Vagina (tissue), 2 donors: ENCODE results near the gene USP43. TPM values are rescaled to one million over a fixed set of nuclear protein-coding genes. Genes with fewer than 3 reads are reported as not detected.

Experiments used
- DNase-seq, 2 donors: peaks; one replicate each; pipeline ENCODE4 v3.0.0-alpha.2; 2017; ENCODE audit errors: extremely low spot score in 2 of 2
- H3K27ac ChIP-seq: fragments of 200-600 bp; sonication (generic); one replicate; pipeline ENCODE4 v1.5.1; 2019
- H3K27me3 ChIP-seq: fragments of 200-600 bp; sonication (generic); one replicate; pipeline ENCODE4 v1.5.1; 2019
- H3K36me3 ChIP-seq, 2 donors: fragments of 200-600 bp; sonication (generic); one replicate each; pipeline ENCODE4 v1.5.1; 2017 to 2019
- H3K4me1 ChIP-seq: fragments of 200-600 bp; sonication (generic); one replicate; pipeline ENCODE4 v1.5.1; 2019
- H3K4me3 ChIP-seq, 2 donors: fragments of 200-600 bp; sonication (generic); 1 replicate in 1 of 2; 2 replicates in 1 of 2; pipeline ENCODE4 v1.5.1; 2016 to 2019
- H3K9me3 ChIP-seq: fragments of 200-600 bp; sonication (generic); one replicate; pipeline ENCODE4 v1.5.1; 2019
- POLR2A ChIP-seq, 2 donors: fragments of 450-650 bp; IDR thresholded peaks; one replicate each; pipeline ENCODE4 v1.6.1; 2017; ENCODE audit warnings: antibody characterized with exemption in 2 of 2, mild to moderate bottlenecking in 2 of 2, moderate library complexity in 2 of 2
- POLR2AphosphoS5 ChIP-seq, 2 donors: sonication (generic); formaldehyde crosslinking; IDR thresholded peaks; one replicate each; pipeline ENCODE4 v1.9.0; 2017; ENCODE audit warnings: antibody characterized with exemption in 2 of 2, mild to moderate bottlenecking in 2 of 2, low read depth in 1 of 2; ENCODE audit not compliant: insufficient read depth in 1 of 2
- intact Hi-C: fragments of 100-400 bp; cut with DNase I; formaldehyde crosslinking; loops from one replicate; pipeline ENCODE4 v1.15.1; 2023
- total RNA-seq: library from RNA; depleted of rRNA; stranded (reverse); fragments of >200 nt; gene quantifications from one replicate; pipeline ENCODE4 v1.2.3, GENCODE V29; 2016
- TF ChIP-seq, protein P1 (sequence below), 3 experiments: fragments of 450-650 bp in 2 of 3; fragments of 200-600 bp in 1 of 3; sonication (generic) in 1 of 3; IDR thresholded peaks; one replicate each; pipeline ENCODE4 v1.5.1; 2017 to 2019; ENCODE audit warnings: antibody characterized with exemption in 3 of 3, mild to moderate bottlenecking in 2 of 3, moderate library complexity in 2 of 3

Gene USP43
- total RNA-seq, 1 donor from 2014 or later = 5.6 TPM

DNA sequence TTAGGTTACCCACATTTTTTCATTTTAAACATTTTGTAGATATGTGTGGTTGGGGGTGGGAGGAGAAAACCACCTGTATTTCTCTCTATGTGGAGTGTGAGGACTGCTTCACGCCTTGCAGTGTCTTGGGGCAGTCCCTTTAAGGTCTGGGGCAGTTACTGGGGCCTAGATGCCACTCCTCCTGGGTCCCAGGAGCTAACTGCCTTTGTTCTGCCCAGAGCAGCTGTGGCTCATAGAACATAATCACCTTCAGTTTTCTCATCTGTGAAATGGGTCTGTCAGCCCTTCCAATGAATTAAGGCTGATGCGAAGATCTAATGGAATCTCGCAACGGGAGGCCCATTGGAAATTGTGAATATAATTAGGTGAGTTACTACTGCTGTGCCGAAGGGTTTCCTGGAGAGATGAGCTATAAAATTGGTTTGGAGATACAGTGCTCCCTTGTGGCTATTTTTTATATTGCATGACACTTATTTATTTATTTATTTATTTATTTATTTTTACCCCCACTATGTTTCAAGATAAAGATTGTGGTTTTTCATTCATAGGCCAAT, 123.1 kb downstream of the USP43 start:
- Histone ChIP-seq H3K27me3 (no peaks in the 10 kb centered on the region), H3K4me3 (no peak overlapping the region), H3K36me3 (no peaks in the 10 kb centered on the region), H3K27ac (no peak overlapping the region), H3K4me1 (no peaks in the 10 kb centered on the region), H3K9me3 (no peaks in the 10 kb centered on the region)
- TF ChIP-seq POLR2A (IDR thresholded peaks at IDR 0.05) = no peak
- TF ChIP-seq, protein P1, sequence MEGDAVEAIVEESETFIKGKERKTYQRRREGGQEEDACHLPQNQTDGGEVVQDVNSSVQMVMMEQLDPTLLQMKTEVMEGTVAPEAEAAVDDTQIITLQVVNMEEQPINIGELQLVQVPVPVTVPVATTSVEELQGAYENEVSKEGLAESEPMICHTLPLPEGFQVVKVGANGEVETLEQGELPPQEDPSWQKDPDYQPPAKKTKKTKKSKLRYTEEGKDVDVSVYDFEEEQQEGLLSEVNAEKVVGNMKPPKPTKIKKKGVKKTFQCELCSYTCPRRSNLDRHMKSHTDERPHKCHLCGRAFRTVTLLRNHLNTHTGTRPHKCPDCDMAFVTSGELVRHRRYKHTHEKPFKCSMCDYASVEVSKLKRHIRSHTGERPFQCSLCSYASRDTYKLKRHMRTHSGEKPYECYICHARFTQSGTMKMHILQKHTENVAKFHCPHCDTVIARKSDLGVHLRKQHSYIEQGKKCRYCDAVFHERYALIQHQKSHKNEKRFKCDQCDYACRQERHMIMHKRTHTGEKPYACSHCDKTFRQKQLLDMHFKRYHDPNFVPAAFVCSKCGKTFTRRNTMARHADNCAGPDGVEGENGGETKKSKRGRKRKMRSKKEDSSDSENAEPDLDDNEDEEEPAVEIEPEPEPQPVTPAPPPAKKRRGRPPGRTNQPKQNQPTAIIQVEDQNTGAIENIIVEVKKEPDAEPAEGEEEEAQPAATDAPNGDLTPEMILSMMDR (IDR thresholded peaks at IDR 0.05) = peak in 2 of 3 experiments; percentile 32 to 46
- no peak for DNase-seq
- intact Hi-C loops = no loop called here

DNA sequence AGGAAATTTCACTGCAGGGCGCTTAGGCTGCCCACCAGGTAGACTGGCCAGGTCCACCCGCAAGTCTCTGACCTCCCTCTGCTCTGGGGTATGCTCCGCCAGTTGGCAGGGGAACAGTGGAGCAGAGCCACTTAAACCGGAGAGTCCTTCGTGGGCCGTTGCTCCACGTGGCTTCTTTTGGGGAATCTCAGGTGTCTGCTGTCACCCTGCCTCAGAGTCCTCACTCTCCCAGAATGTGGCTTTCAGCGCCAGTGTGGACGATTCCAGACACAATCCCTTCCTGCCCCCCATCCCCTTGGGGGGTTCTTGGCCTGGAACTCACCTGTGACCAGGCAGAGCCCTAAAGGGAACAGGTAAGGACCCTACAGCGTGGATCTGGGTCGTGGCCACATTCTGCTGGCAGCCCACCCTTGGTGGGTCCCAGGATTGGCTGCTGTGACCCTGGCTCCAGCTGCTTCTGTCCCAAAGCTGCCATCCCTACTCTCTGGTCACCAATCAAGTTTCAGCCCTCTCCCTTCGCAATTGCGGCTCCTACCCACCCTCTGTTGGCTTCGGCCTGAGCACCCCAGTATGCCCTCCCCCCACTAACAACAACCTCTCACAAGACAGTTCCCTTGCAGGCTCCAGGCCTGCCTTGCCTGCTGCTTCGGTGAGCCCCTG, 123.8 kb downstream of the USP43 start:
- no peak overlapping the region for H3K27ac ChIP-seq
- intact Hi-C loops = no loop called here
- TF ChIP-seq, protein P1 (IDR thresholded peaks at IDR 0.05) = no peak
- TF ChIP-seq POLR2AphosphoS5 (IDR thresholded peaks at IDR 0.05; ENCODE audit: insufficient read depth in 1 of 2, low read depth in 1 of 2) = no peak
- peak in 1 of 2 donors; percentile 84 for DNase-seq
- no peaks in the 10 kb centered on the region for H3K36me3 ChIP-seq
- no peaks in the 10 kb centered on the region for H3K4me1 ChIP-seq
- no peak overlapping the region for H3K4me3 ChIP-seq
- H3K27me3 ChIP-seq = no peaks in the 10 kb centered on the region
- H3K9me3 ChIP-seq = no peaks in the 10 kb centered on the region

DNA sequence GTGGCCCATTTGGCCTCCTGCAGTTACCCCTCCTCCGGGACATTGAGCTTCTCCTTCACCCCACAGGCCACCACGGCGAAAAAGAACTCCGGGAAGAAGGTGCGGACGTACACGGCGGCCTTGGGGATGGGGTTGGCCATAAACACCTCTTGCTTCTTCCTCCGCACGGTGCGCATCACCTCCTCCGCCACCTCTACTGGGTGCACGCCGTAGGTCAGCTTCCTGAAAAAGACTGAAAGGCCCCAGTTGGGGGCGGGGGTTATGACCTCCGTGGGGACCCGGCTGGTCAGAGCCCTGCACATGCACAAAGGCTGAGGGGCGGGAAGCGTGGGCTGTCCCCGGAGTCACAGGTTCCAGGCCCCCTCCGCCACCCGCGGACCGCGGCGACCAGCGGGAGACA, 126.1 kb downstream of the USP43 start:
- Histone ChIP-seq H3K27ac (no peak overlapping the region), H3K4me3 (no peak overlapping the region), H3K4me1 (no peaks in the 10 kb centered on the region), H3K36me3 (no peaks in the 10 kb centered on the region), H3K27me3 (no peaks in the 10 kb centered on the region), H3K9me3 (no peaks in the 10 kb centered on the region)
- no peak for DNase-seq
- TF ChIP-seq, protein P1 (IDR thresholded peaks at IDR 0.05) = no peak
- TF ChIP-seq POLR2A (IDR thresholded peaks at IDR 0.05) (no peak), POLR2AphosphoS5 (IDR thresholded peaks at IDR 0.05; ENCODE audit: insufficient read depth in 1 of 2, low read depth in 1 of 2) (no peak)
- intact Hi-C loops = no loop called here

DNA sequence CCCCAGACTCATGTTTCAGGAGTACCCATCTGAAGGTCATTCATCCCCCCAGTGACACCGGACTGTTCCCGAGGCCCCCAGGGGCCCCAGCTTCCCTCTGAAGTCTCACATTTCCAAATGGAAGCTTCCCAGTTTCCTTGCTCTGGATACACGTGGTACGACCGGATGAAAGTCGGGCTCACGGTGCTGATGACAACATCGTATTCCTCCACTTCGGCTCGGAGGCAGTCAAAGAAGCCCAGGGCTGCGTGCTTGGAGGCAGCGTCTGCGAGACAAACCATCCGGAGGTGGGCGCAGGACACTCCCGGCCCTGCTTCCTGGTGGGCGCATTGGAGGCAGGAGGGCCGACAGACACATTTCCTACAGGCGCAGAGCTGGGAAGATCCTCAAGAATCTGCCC, 127.3 kb downstream of the USP43 start:
- Histone ChIP-seq H3K4me3 (no peak overlapping the region), H3K4me1 (no peaks in the 10 kb centered on the region), H3K27ac (no peak overlapping the region), H3K36me3 (no peaks in the 10 kb centered on the region), H3K27me3 (no peaks in the 10 kb centered on the region), H3K9me3 (no peaks in the 10 kb centered on the region)
- intact Hi-C loops = no loop called here
- TF ChIP-seq, protein P1 (IDR thresholded peaks at IDR 0.05) = no peak
- TF ChIP-seq POLR2A (IDR thresholded peaks at IDR 0.05) = no peak
- TF ChIP-seq POLR2AphosphoS5 (IDR thresholded peaks at IDR 0.05; ENCODE audit: insufficient read depth in 1 of 2, low read depth in 1 of 2) = no peak
- peak in 1 of 2 donors; percentile 47 for DNase-seq

DNA sequence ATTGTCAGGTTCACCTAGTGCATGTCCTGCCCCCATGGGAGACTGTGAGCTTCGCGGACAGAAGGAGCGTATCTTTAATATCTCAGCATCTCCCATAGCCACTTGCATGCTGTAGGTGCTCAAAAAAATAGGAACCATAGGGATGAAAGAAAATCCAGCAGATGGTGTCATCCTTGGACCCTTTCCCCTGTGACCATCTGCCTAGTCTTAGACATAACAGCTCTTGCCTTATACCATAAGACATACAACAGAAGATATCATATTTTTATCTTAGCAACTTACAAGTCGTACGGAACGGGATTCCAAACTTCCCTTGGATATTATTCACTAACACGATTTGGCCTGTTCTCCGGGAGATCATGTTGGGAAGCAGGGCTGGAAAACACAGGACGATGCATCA, 131.6 kb downstream of the USP43 start:
- intact Hi-C loops = no loop called here
- Histone ChIP-seq H3K4me1 (no peaks in the 10 kb centered on the region), H3K27me3 (no peaks in the 10 kb centered on the region), H3K27ac (no peak overlapping the region), H3K4me3 (no peak overlapping the region), H3K36me3 (no peaks in the 10 kb centered on the region), H3K9me3 (no peaks in the 10 kb centered on the region)
- TF ChIP-seq, protein P1 (IDR thresholded peaks at IDR 0.05) = no peak
- no peak for TF ChIP-seq POLR2A (IDR thresholded peaks at IDR 0.05)
- no peak for TF ChIP-seq POLR2AphosphoS5 (IDR thresholded peaks at IDR 0.05; ENCODE audit: insufficient read depth in 1 of 2, low read depth in 1 of 2)
- DNase-seq = no peak
